ENCODE results near the gene UBXN6.

Gene UBXN6

DNA sequence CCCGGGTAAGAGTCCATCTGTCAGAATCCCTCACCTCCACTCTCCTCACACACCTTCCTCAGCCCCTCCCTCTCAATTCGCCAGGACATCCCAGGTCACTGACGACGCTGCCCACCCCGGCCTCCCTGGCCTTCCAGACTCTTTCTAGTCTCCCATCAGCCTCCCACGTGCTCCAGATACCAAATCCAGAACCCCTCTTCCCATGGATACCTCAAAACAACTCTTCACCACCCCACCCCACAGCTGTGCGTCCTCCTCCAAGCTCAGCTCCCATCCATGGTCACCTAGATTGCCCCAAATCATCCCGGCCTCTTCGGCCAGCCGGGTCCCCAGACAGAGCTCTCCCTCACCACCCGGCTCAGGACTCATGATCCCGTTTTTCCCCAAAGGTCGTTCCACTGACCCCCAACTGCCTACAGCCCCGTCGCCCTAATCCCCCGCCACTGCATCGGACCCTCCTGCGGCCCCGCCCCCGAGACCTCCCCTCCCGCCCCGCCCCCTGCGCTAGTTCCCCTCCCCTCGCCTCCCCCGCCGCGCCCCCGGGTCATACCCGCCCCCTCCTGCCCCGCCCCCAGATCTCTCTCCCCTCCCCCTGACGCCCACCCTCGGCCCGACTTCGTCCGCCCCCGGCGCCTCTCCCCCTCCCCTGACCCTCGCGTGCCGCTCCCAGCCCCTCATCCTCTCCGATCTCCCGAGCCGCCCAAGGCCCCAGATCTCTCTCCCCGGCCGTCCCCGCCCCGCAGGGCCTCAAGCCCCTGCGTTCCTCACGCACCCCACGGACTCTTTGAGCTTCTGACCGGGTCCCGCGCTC, 546 bp downstream of the UBXN6 start:
- DNase-seq (ENCODE audit: low read depth), result no peak

DNA sequence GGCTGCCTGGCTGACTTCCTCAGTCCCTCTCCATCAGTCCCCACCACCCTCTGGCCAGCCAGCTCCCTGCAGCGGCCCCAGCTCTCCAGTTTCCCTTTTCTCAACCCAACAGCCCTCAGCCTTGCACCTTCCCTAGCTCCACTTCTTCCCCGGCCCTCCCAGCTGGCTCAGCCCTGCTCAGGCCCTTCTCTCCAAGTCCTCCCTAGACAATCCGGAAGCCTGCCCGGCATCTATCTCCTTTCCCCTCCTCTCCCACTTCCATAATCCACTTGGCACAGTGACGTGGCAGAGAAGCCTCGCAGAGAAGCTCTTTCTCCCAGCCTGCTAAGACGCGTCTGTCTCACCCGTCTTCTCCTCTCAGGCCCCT, 1.1 kb downstream of the UBXN6 start:
- no peak for DNase-seq (ENCODE audit: low read depth)

- no peak for DNase-seq (ENCODE audit: low read depth)
These were observed 1.7 kb downstream of the UBXN6 start for GRCh38 chr19:4455719-4456475.

DNA sequence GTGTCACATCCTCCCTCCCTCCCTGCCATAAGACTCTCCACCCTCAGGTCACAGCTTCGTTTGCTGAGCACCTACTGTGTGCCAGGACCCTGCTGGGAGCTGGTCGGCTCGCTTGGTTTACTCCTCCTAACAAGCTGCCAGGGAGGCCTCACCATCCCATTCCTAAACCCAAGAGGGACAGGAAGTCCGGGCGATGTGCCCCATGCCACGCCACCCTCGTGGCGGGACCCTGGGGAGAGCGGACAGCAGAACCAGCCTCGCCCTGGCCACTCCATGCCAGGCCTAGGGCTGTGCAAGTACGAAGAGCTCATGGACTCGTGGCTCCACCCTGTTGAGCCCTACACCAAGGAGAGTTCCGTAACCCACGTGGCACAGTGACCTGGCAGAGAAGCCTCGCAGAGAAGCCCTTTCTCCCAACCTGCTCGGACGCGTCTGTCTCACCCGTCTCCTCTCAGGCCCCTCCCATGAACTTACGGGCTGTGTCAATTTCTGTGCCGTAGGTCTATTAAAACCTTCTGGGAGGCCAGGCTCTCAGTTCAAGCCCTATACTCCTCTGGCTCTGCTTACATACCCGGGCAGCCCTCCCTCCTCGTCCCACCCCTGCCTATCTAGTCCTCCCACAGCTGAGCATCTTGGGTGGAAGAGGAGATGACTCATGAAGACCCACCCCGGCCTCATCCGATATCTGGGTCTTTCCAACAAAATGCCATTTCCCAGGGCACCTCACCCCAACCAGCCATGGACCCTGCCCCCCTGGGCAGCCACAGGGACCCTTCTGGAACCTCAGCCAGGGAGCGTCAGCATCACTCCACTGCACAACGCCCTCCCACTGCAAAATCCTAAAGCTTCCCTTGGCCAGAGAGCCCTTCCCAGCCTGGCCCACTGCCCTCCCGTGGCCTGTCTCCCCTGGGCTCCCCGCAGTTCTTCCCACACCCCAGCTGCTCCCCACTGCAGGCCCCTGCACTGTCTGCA, 2.6 kb downstream of the UBXN6 start:
- DNase-seq (ENCODE audit: low read depth), result no peak

DNA sequence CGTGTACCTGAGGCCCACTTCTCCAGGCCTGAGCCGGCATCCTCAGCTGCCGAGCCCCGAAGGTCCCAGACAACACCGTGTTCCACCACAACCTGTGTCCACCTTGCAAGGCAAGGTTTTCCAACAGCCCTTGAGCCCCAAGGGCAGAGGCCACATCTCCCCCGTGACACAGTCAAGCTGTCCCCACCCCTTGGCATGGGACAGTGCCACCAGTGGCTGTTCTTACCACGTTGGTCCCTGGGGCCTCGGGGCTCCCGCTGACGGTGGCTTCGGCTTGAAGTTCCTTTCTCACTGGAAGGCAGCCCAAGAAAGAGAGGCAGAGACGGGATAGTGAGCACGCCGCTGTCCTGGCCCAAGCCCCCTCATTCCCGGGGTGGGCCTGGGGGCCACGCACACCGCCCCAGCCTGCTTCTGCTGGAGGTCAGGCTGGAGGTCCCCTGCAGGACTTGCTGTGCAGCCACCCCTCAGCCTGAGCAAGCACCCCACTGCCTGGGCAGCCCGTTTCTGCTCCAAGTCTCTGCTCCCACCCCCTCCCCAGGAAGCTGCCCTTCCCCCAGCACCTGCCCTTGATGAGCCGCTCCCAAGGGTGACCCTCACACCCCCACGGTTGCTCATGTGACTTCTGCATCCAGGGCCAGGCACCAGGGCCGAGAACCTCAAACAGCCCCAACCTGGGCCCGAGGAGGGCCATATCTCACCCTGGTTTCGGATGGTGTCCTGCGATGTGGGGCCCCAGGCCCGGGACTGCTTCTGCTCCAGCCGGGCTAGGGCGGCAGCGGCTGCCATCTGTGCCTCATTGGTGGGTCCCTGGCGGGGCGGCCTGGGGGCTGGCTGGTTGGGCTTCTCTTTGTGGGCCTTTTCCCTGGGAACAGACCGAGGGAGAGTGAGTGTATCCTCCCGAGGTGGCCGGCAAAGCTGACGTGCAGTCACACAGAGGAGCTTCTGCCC, 4.1 kb downstream of the UBXN6 start:
- no peak for DNase-seq (ENCODE audit: low read depth)

- no peak for DNase-seq (ENCODE audit: low read depth)
These were observed 5.2 kb downstream of the UBXN6 start for GRCh38 chr19:4452230-4452990.

DNA sequence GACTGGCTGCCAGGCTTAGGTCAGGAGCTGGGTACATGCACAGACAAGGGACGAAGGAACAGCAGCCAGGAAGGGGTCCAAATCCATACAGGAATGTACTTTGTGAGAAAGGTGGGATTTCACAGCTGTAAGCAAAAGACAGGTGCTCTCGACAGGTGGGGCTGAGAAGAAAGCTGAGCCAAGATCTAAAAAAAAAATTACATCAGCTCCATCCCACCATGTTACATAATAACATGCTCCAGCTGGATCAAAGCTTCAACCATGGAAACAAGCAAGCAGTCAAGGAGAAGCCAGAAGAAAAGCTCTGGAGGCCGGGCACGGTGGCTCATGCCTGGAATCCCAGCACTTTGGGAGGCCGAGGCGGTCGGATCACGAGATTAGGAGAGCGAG, 8.0 kb downstream of the UBXN6 start:
- DNase-seq (ENCODE audit: low read depth), result no peak

DNA sequence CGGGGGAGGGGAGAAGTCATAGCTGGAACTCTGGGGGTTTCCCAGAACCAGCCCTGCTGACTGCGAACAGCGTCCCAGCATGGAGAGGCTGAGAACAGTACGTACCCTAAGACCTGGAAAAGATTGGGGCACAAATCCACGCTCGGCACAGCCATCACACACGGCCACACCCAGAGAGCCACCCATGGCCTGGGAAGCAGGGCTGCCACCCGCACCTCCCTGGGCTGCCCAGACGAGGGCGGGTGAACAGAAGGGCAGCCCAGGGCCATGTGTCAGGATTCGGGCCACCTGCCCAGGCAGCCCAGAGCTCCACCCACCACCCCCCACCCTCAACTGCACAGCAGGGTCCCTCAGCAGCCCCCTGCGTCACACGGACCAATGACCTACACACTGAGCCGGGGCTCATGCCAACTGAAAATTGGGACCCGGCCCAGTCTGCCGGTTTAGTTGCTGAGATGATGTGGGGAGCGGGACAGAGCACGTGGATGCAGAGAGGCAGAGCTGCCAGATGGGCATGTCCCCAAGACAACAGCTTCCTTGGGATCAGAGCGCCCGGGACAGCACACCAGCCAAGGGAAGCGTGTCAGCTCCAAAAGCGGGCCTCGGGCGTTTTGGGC, 8.5 kb downstream of the UBXN6 start:
- no peak for DNase-seq (ENCODE audit: low read depth)

DNA sequence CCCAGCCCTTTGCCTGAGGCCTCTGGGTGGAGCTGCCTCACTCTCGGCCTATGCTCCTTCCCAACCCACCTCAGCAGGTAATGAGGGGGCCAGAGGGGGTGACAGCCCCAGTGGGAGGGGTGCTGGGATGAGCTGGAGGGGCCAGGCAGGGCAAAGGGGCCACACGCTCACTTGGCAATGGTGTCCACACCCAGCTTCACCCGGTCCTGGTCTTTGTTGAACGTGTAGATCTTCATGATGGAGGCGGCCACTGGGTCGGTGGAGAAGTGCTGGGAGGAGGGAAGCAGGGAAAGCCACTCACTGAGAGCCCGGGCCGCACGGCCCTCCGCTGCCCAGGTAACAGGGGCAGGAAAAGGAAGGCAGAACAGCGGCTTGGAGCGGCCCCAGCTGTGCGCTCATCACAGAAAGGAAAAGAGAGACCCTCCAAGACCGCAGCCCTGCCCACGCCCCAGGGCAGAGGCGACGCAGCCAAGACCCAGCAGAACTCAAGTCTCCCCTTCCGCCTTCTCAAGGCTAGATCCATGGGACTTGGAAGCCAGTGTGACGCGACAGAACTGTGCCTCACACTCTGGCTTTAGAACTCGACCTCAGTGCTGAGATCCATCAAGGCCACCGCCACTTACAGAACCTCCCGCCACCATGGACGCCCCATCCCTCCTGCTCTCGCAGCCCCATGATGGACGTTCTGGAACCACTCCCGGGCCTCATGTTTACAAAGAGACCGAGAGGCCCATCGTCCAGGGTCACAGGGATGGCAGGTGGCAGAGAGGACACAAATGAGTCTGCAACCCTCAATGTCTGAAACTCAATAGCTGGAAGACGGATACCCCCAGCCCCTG, 9.2 kb downstream of the UBXN6 start:
- no peak for DNase-seq (ENCODE audit: low read depth)

- no peak for DNase-seq (ENCODE audit: low read depth)
These were observed 10.1 kb downstream of the UBXN6 start for GRCh38 chr19:4447327-4448146.

DNA sequence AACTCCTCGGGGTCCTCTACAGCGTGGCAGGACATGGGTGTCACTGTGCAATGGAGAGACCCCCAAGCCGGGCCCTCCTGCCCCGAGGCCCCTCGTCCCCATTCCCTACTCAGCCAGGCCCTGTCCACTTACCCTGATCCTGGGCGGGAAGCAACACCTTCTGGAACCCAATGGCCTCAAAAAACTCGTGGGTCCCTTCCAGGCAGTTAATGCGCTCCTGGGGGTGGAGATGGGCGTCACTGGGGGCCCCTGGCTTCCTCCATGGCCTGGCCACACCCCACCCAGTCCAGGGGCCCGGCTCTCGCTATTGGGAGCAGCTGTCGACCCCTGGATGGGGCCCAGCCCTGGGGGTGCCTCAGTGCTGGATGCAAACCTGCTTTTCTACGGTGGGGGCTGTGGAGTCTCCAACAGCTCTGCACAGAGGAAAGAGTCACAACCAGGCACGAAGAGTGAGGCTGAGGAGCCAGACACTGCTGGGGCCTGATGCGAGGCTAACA, 10.8 kb downstream of the UBXN6 start:
- DNase-seq (ENCODE audit: low read depth), result no peak

GRCh38 chr19:4445963-4446703, 11.5 kb downstream of the UBXN6 start:
- no peak for DNase-seq (ENCODE audit: low read depth)

GRCh38 chr19:4444765-4445741, 12.5 kb downstream of the UBXN6 start:
- DNase-seq (ENCODE audit: low read depth), result no peak

GRCh38 chr19:4443966-4444764, 13.4 kb downstream of the UBXN6 start:
- DNase-seq (ENCODE audit: low read depth), result no peak

DNA sequence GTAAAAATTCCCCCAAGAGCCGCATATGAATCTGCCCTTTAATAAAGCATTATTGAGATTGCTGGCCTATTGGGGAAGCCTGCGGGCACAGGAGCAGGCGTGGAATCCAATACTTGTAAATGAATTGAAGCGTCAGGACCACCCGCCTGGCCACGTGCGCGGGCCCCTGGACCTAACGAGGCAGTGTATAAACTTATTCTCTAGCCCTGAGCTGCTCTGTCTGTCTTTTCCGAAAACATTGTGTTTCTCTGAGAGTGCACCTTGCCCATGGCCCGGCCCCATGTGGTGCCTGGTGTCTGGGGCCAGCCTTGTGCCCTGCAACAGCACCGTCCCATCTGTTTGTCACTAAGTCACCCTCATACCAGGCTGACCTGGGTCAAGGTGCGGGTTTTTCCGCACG, 14.4 kb downstream of the UBXN6 start:
- no peak for DNase-seq (ENCODE audit: low read depth)

Measured in HS-5 (cell line).